SK-N-MC (cell line): ENCODE measurements around the gene GNAI2.

Experiments used
- EZH2 ChIP-seq: fragments of 200-600 bp; sonication (generic); IDR thresholded peaks from one replicate; pipeline ENCODE4 v1.6.1; 2017; ENCODE audit warnings: antibody characterized with exemption
- POLR2AphosphoS5 ChIP-seq: IDR thresholded peaks from 2 replicates; pipeline ENCODE4 v1.6.1; 2012; ENCODE audit warnings: mild to moderate bottlenecking, low read depth, low read length, borderline replicate concordance

DNA sequence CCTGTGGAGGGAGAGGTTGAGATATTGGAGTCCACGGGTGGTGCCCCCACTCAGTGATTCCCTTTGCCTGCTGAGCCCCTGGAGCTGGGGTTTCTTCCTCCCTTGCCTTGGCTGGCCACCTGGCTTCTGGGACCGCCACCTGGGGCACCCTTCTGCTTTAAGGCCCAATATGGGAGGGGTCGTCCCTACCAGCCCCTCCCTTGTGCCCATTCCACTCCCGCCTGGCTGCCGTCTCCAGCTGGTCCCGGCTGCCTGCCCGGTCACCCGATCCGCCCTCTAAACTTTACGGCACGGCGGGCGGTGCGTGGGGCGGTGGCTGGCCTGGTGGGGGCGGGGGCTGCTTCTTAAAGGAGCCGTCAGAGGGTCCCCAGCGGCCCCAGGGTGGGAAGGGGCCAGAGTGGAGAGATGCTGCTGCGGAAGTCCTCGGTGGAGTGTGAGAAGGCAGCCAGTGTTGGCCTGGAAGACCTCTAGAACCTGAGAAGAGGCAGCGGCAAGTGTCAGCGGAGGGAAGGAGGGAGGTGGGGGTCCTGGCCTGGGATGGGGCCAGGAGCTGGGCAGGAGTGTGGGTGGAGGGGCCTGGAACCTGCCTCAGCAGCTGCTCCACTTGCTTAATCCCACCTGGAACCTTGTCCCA lies 31.4 kb downstream of the GNAI2 start:
- TF ChIP-seq POLR2AphosphoS5 (no peak), EZH2 (no peak)
